BJ (cell line): ENCODE measurements around the gene RAB42. TPM values are rescaled to one million over a fixed set of nuclear protein-coding genes. Genes with fewer than 3 reads are reported as not detected.

Experiments used
- CTCF ChIA-PET: fragments of 350-600 bp; formaldehyde crosslinking; extraction: SDS; loops from one replicate; lab custom pipeline; 2021; ENCODE audit warnings: antibody characterized with exemption, inconsistent platforms; lab: Yijun Ruan, JAX
- POLR2A ChIA-PET: fragments of 300-600 bp; sonication (Branson Sonifier 250); formaldehyde crosslinking; extraction: SDS; loops from one replicate; lab custom pipeline; 2021; ENCODE audit warnings: antibody characterized with exemption; lab: Charles Lee
- DNase-seq: peaks from one replicate; pipeline ENCODE4 v3.0.0-alpha.2; 2011; ENCODE audit warnings: low read depth
- H3K27me3 ChIP-seq: 2 replicates; pipeline ENCODE4 v1.6.0; 2011; ENCODE audit warnings: low read length; ENCODE audit not compliant: control insufficient read depth, insufficient read depth
- H3K36me3 ChIP-seq: 2 replicates; pipeline ENCODE4 v1.5.1; 2011; ENCODE audit warnings: low read length; ENCODE audit not compliant: control insufficient read depth, insufficient read depth
- H3K4me3 ChIP-seq: 2 replicates; pipeline ENCODE4 v1.5.1; 2011; ENCODE audit warnings: low read depth, mild to moderate bottlenecking, control low read depth, low read length
- polyA plus RNA-seq: library from polyadenylated mRNA; depleted of rRNA; stranded (reverse); fragments of >200 nt; gene quantifications from 2 replicates; pipeline ENCODE4 v1.2.3, GENCODE V29; 2011
- TF ChIP-seq, protein P1 (sequence below): IDR thresholded peaks from 2 replicates; pipeline ENCODE4 v1.5.1; 2011; ENCODE audit warnings: low read depth, mild to moderate bottlenecking, control low read depth, inconsistent platforms, low read length, moderate library complexity; ENCODE audit not compliant: insufficient read depth

The RAB42 gene
- polyA plus RNA-seq, 1 experiment = 2.8 TPM

DNA sequence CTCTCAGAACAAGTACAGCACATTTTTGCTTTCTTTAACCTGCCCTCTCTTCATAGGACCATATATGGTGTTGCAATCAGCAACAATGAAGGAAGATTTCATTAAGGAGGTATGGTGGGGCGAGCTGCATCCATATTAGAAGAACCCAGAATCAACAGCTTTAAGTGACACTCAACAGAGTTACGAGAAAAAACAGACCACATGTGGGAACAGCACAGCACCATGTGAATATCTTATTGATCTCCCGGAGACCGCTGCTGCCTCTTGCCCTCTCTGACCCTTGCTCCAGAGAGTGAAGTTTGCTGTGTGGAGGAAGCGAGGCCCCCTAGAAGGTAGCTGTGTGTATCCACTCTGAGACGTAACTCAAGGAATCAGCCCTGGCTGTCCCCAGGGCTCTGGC is 12.9 kb downstream of the RAB42 start:
- peaks cover 11% of the 10 kb centered on the region for H3K36me3 ChIP-seq
- DNase-seq = no peak
- CTCF ChIA-PET = interaction anchor here (0.5 to 6.6 kb wide), 9 partner anchors 10 to 356 kb away, joined by 3 to 60 read pairs (median 4); no protein-coding TSS in a partner anchor
- TF ChIP-seq, protein P1, sequence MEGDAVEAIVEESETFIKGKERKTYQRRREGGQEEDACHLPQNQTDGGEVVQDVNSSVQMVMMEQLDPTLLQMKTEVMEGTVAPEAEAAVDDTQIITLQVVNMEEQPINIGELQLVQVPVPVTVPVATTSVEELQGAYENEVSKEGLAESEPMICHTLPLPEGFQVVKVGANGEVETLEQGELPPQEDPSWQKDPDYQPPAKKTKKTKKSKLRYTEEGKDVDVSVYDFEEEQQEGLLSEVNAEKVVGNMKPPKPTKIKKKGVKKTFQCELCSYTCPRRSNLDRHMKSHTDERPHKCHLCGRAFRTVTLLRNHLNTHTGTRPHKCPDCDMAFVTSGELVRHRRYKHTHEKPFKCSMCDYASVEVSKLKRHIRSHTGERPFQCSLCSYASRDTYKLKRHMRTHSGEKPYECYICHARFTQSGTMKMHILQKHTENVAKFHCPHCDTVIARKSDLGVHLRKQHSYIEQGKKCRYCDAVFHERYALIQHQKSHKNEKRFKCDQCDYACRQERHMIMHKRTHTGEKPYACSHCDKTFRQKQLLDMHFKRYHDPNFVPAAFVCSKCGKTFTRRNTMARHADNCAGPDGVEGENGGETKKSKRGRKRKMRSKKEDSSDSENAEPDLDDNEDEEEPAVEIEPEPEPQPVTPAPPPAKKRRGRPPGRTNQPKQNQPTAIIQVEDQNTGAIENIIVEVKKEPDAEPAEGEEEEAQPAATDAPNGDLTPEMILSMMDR = no peak
- H3K4me3 ChIP-seq = no peak overlapping the region
- no peaks in the 10 kb centered on the region for H3K27me3 ChIP-seq
- POLR2A ChIA-PET = no interaction called here

DNA sequence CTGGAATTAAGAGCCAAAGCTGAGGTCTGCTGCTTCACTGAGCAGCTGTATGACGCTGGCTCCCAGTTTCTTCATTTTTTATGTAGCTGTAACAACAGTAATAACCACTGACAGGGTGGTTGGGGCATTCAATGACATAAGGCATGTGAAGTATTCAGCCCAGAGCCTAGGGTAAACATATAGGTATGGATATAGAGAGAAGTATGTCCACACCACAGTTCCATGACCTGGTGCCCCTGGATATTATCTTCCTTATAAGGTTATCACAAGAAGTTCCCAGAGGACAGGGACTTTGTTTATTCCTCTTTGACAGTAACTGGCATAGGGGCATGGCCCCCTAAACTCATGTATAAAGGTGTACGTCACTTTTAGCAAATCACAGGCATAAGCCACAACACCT is 14.7 kb downstream of the RAB42 start:
- ChIA-PET POLR2A (no interaction called here), CTCF (interaction anchor here (0.7 to 6.6 kb wide), 4 partner anchors 8 to 246 kb away, joined by 3 to 60 read pairs (median 4); no protein-coding TSS in a partner anchor)
- peaks cover 13% of the 10 kb centered on the region for H3K36me3 ChIP-seq
- no peak overlapping the region for H3K4me3 ChIP-seq
- DNase-seq = no peak
- no peaks in the 10 kb centered on the region for H3K27me3 ChIP-seq
- TF ChIP-seq, protein P1 = no peak

DNA sequence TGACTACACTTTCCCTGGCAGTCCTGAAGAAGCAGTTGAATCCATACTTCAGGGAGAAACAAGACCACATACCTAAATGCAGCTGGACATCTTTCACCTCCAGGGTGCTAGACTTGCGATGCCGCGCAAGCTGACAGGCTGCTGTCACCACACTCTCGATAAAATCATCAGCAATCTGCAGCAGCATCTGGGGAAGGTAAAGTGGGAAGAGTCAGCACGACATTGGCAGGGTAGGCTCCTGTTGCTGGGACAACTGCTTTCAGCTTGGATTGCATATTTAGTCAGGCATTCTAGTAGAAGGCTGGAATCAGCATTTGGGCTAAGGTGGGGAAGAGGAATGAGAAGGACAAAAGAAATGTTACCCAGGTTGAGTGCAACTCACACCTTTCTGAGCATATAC is 21.1 kb downstream of the RAB42 start:
- no peak overlapping the region for H3K4me3 ChIP-seq
- ChIA-PET POLR2A (no interaction called here), CTCF (no interaction called here)
- no peak for DNase-seq
- TF ChIP-seq, protein P1 = no peak
- H3K27me3 ChIP-seq = no peaks in the 10 kb centered on the region
- H3K36me3 ChIP-seq = peaks cover 10% of the 10 kb centered on the region

DNA sequence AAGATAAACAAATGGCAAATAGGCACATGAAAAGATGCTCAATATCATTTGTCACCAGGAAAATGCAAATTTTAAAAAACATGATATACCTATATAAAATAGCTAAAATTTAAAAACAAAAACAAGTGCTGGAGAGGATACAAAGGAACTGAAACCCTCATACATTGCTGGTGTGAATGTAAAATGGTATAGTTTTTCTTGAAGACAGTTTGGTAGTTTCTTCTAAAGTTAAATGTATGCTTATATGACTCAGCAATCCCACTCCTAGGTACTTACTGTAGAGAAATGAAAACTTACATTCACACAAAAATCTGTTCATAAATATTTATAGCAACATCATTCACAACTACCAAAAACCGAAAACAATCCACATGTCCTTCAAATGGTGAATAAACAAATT is 39.6 kb downstream of the RAB42 start:
- TF ChIP-seq, protein P1 = no peak
- CTCF ChIA-PET = no interaction called here
- Histone ChIP-seq H3K4me3 (no peak overlapping the region), H3K36me3 (no peaks in the 10 kb centered on the region), H3K27me3 (no peaks in the 10 kb centered on the region)
- DNase-seq = no peak
- POLR2A ChIA-PET = no interaction called here

DNA sequence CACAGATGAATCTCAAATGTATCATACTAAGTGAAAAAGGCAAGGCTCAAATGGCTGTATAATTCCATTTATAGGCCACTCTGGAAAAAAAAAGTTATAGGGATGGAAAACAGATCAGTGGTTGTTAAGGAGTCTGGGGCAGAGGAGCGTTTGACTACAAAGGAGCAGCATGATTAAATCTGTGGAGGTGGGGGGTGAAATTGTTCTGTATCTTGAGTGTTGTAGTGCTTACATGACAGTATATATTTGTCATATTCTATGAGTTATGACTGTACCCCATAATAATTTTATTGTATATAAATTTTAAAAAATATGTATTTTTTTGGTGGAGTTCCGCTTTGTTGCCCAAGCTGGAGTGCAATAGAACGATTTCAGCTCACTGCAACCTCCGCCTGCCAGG is 40.5 kb downstream of the RAB42 start:
- POLR2A ChIA-PET = no interaction called here
- Histone ChIP-seq H3K36me3 (no peaks in the 10 kb centered on the region), H3K27me3 (no peaks in the 10 kb centered on the region), H3K4me3 (no peak overlapping the region)
- CTCF ChIA-PET = interaction anchor here (0.6 kb wide), 1 partner anchor 51 kb away, joined by 5 read pairs; no protein-coding TSS in a partner anchor
- TF ChIP-seq, protein P1 = no peak
- DNase-seq = no peak
